ENCODE results near the gene RTL10. TPM values are rescaled to one million over a fixed set of nuclear protein-coding genes. Genes with fewer than 3 reads are reported as not detected.

Gene RTL10
- polyA plus RNA-seq, 1 of the 3 experiments (the other 2 are of a cell fraction) = 7.8 TPM

DNA sequence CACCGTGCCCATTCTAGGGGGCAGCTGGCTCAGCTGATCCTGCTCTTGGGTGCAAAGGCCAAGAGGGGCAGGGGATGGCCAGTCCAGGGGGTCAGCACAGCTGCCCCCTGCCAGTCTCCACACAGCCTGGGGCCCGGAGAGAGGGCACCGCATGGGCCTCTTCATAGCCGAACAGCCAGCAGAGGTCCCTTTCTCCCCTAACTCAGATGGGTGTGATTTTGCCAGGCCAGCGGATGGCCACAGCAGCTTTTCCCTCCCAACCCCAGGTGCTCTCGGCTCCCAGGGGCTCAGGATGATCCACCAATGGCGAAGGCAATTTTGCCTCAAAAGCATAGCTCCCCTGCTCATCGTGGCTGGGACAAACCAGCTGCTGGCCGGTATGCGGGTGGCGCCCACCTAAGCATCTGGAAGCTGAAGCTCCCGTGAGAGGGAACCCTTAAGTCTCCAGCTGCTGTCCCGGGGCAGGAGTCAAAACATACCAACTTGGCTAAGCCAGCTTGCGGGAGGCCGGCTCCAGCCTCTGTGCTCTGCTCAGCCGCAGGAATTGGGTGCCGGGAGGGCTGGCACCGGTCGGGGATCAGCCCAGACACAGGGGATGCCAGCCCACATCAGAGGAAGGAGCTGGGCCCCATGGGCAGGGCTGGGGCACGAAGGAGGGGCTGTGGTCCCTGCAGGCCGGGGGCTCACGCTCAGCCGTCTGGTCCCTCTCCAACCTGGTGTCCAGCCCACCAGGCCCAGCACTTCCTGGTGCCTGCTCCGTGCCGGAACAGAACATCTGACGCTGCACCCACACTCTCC is 30.5 kb upstream of the RTL10 start:
- H2AFZ ChIP-seq (ENCODE audit: low read depth) = no peak overlapping the region
- peaks cover 6% of the 10 kb centered on the region; the same call in 1 of the 2 replicates for H3K79me2 ChIP-seq (ENCODE audit: insufficient read depth)
- no peak overlapping the region for H3K4me3 ChIP-seq (ENCODE audit: low read depth in 2 of 2, low read length in 1 of 2)
- H3K36me3 ChIP-seq (replicated peaks in 1 of 2; ENCODE audit: control insufficient read depth in 1 of 2, insufficient read depth in 2 of 2, low read length in 1 of 2) = no peaks in the 10 kb centered on the region
- no peak for DNase-seq
- 97% methylated on average over 7 of the region's 26 CpGs for WGBS (ENCODE audit: low lambda C conversion rate)
- no peaks in the 10 kb centered on the region for H4K20me1 ChIP-seq (ENCODE audit: insufficient read depth)
- no peak overlapping the region for H3K4me2 ChIP-seq
- H3K4me1 ChIP-seq (ENCODE audit: control insufficient read depth in 1 of 2, insufficient read depth in 2 of 2, low read depth in 1 of 2, low read length in 1 of 2) = peaks cover 26 to 37% of the 10 kb centered on the region in 2 experiments; a peak in 3 of 4 replicates
- TF ChIP-seq TCF12 (IDR thresholded peaks at IDR 0.05) (no peak), GATA2 (CRISPR knock-in tag; IDR thresholded peaks at IDR 0.05) (no peak), RXRA (IDR thresholded peaks at IDR 0.05; ENCODE audit: borderline replicate concordance, low read depth) (no peak), RAD21 (IDR thresholded peaks at IDR 0.05; ENCODE audit: low read length) (no peak), TAF1 (IDR thresholded peaks at IDR 0.05; ENCODE audit: borderline replicate concordance, low read depth, low read length) (no peak), SMC3 (IDR thresholded peaks at IDR 0.05; ENCODE audit: low read depth, low read length) (no peak), SIN3A (IDR thresholded peaks at IDR 0.05; ENCODE audit: borderline replicate concordance, low read depth, low read length) (no peak), MEF2A (IDR thresholded peaks at IDR 0.05; ENCODE audit: borderline replicate concordance, low read depth) (no peak), ELF1 (IDR thresholded peaks at IDR 0.05) (no peak)
- H3K9me2 ChIP-seq = no peaks in the 10 kb centered on the region
- no peak overlapping the region for H3K9ac ChIP-seq
- peaks cover 18% of the 10 kb centered on the region for H3F3A ChIP-seq (replicated peaks; ENCODE audit: insufficient read depth)
- H3K9me3 ChIP-seq = no peaks in the 10 kb centered on the region
- H3K27ac ChIP-seq (ENCODE audit: low read depth in 2 of 2, low read length in 1 of 2) = no peak overlapping the region
- ChIA-PET POLR2A (no interaction called here), CTCF (interaction anchor here (0.7 to 2.2 kb wide), 6 partner anchors 9 to 154 kb away, joined by 3 to 18 read pairs (median 3); no protein-coding TSS in a partner anchor)
- H3K27me3 ChIP-seq (ENCODE audit: insufficient read depth) = no peaks in the 10 kb centered on the region

DNA sequence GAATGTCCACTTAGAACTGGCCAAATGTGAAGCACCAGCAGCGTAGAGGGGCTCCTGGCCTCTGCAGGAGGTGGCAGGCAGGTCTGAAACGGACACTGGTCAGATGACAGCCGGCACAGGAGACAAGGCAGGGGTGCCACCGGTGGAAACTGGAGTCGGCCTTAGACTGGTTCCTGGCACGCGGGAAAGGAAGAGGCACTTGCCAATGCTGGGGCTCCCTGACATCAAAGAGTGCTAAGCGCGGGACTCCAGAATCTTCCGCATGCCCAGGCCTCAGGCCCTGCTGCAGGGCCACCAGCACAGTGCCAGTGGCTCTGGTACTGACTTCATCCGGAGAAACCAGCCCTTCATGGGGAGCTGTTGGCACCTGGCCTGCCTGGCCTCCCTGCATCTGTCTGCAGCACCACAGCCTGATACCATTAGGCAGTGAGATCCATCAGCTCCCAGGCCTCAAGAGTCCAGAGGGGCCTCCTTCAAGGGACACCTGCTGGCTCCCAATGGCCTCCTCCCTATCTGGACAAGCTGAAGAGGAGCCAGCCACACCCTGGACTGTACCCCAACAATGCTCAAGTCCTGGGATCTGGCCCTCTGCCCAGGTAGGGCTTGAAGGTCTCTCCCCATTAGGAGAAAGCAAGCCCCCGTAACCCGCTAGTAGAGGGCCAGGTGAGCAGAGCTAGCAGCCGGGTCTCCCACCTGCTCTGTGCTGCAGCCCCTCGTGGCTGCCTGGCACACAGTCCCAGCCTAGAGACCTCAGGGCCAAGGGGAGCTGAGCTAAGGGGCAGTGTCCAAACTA is 29.7 kb upstream of the RTL10 start:
- Histone ChIP-seq H3K9me2 (no peaks in the 10 kb centered on the region), H3K4me1 (ENCODE audit: control insufficient read depth in 1 of 2, insufficient read depth in 2 of 2, low read depth in 1 of 2, low read length in 1 of 2) (peaks cover 22 to 42% of the 10 kb centered on the region in 2 experiments; a peak in 3 of 4 replicates), H4K20me1 (ENCODE audit: insufficient read depth) (no peaks in the 10 kb centered on the region), H3K79me2 (ENCODE audit: insufficient read depth) (peaks cover 12% of the 10 kb centered on the region; the same call in 1 of the 2 replicates), H3K9ac (no peak overlapping the region), H3K4me3 (ENCODE audit: low read depth in 2 of 2, low read length in 1 of 2) (no peak overlapping the region), H3K36me3 (replicated peaks in 1 of 2; ENCODE audit: control insufficient read depth in 1 of 2, insufficient read depth in 2 of 2, low read length in 1 of 2) (no peaks in the 10 kb centered on the region), H3K27ac (ENCODE audit: low read depth in 2 of 2, low read length in 1 of 2) (peak overlapping the region in 1 of 2 experiments; percentile 6; a peak in 1 of 4 replicates), H3K9me3 (no peaks in the 10 kb centered on the region), H3K4me2 (no peak overlapping the region), H2AFZ (ENCODE audit: low read depth) (no peak overlapping the region), H3F3A (replicated peaks; ENCODE audit: insufficient read depth) (peaks cover 18% of the 10 kb centered on the region), H3K27me3 (ENCODE audit: insufficient read depth) (no peaks in the 10 kb centered on the region)
- POLR2A ChIA-PET = no interaction called here
- TF ChIP-seq FOXJ3 (CRISPR knock-in tag; IDR thresholded peaks at IDR 0.05) = no peak
- TF ChIP-seq TCF12 (IDR thresholded peaks at IDR 0.05) = no peak
- TF ChIP-seq, protein P1, sequence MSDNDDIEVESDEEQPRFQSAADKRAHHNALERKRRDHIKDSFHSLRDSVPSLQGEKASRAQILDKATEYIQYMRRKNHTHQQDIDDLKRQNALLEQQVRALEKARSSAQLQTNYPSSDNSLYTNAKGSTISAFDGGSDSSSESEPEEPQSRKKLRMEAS (IDR thresholded peaks at IDR 0.05; ENCODE audit: low read depth) = no peak
- TF ChIP-seq, protein P2, sequence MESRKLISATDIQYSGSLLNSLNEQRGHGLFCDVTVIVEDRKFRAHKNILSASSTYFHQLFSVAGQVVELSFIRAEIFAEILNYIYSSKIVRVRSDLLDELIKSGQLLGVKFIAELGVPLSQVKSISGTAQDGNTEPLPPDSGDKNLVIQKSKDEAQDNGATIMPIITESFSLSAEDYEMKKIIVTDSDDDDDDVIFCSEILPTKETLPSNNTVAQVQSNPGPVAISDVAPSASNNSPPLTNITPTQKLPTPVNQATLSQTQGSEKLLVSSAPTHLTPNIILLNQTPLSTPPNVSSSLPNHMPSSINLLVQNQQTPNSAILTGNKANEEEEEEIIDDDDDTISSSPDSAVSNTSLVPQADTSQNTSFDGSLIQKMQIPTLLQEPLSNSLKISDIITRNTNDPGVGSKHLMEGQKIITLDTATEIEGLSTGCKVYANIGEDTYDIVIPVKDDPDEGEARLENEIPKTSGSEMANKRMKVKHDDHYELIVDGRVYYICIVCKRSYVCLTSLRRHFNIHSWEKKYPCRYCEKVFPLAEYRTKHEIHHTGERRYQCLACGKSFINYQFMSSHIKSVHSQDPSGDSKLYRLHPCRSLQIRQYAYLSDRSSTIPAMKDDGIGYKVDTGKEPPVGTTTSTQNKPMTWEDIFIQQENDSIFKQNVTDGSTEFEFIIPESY (IDR thresholded peaks at IDR 0.05; ENCODE audit: borderline replicate concordance, low read depth) = no peak
- TF ChIP-seq EZH2phosphoT487 (IDR thresholded peaks at IDR 0.05; ENCODE audit: borderline replicate concordance, low read depth) = no peak
- no peak for TF ChIP-seq RXRA (IDR thresholded peaks at IDR 0.05; ENCODE audit: borderline replicate concordance, low read depth)
- no peak for TF ChIP-seq GABPA (IDR thresholded peaks at IDR 0.05; ENCODE audit: low read depth)
- no peak for TF ChIP-seq RCOR1 (IDR thresholded peaks at IDR 0.05; ENCODE audit: low read length)
- TF ChIP-seq YY1 (IDR thresholded peaks at IDR 0.05; ENCODE audit: low read depth) = no peak
- no peak for TF ChIP-seq POLR2AphosphoS5 (IDR thresholded peaks at IDR 0.05; ENCODE audit: low read depth, low read length)
- TF ChIP-seq TAF1 (IDR thresholded peaks at IDR 0.05; ENCODE audit: borderline replicate concordance, low read depth, low read length) = no peak
- TF ChIP-seq SMC3 (IDR thresholded peaks at IDR 0.05; ENCODE audit: low read depth, low read length) = no peak
- TF ChIP-seq, protein P3, sequence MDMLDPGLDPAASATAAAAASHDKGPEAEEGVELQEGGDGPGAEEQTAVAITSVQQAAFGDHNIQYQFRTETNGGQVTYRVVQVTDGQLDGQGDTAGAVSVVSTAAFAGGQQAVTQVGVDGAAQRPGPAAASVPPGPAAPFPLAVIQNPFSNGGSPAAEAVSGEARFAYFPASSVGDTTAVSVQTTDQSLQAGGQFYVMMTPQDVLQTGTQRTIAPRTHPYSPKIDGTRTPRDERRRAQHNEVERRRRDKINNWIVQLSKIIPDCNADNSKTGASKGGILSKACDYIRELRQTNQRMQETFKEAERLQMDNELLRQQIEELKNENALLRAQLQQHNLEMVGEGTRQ (IDR thresholded peaks at IDR 0.05; ENCODE audit: borderline replicate concordance, low read depth, low read length) = no peak
- WGBS (ENCODE audit: low lambda C conversion rate) = 94% methylated on average over 10 of the region's 15 CpGs
- CTCF ChIA-PET = interaction anchor here (0.7 to 2.2 kb wide), 5 partner anchors 8 to 153 kb away, joined by 3 to 18 read pairs (median 3); no protein-coding TSS in a partner anchor
- peak; percentile 31 for DNase-seq
